ENCODE data around the gene CTSO. TPM values are rescaled to one million over a fixed set of nuclear protein-coding genes. Genes with fewer than 3 reads are reported as not detected.

Gene CTSO
- polyA plus RNA-seq, 1 donor from 2014 or later: 32.6 TPM

GRCh38 chr4:155964016-155964891 is 10.6 kb upstream of the CTSO start:
- H3K36me3 Mint-ChIP-seq: peaks cover 1% of the 10 kb centered on the region
- peaks cover 0 to 1% (median 1%) of the 10 kb centered on the region in 3 donors for H3K4me1 Mint-ChIP-seq
- peaks cover 3% of the 10 kb centered on the region for H3K27me3 Mint-ChIP-seq
- H3K27ac Mint-ChIP-seq: no peak overlapping the region
- H3K4me3 Mint-ChIP-seq: no peak overlapping the region
- H3K9me3 Mint-ChIP-seq: peaks cover 0 to 6% (median 0%) of the 10 kb centered on the region in 3 donors

- Mint-ChIP-seq H3K4me1 (peaks cover 0 to 2% (median 1%) of the 10 kb centered on the region in 3 donors), H3K27me3 (peaks cover 3% of the 10 kb centered on the region), H3K9me3 (no peaks in the 10 kb centered on the region), H3K27ac (no peak overlapping the region), H3K4me3 (no peak overlapping the region), H3K36me3 (peaks cover 1% of the 10 kb centered on the region)
These were observed 9.1 kb upstream of the CTSO start for GRCh38 chr4:155962767-155963166.

GRCh38 chr4:155961575-155961974 is 7.9 kb upstream of the CTSO start:
- Mint-ChIP-seq H3K27ac (no peak overlapping the region), H3K9me3 (peaks cover 0 to 4% (median 0%) of the 10 kb centered on the region in 3 donors), H3K36me3 (peaks cover 3% of the 10 kb centered on the region), H3K4me1 (peaks cover 0 to 2% (median 1%) of the 10 kb centered on the region in 3 donors), H3K27me3 (peaks cover 3% of the 10 kb centered on the region), H3K4me3 (no peak overlapping the region)

GRCh38 chr4:155960522-155960921 is 6.9 kb upstream of the CTSO start:
- Mint-ChIP-seq H3K4me3 (no peak overlapping the region), H3K27me3 (peaks cover 3% of the 10 kb centered on the region), H3K9me3 (peaks cover 0 to 4% (median 0%) of the 10 kb centered on the region in 3 donors), H3K36me3 (peaks cover 3% of the 10 kb centered on the region), H3K4me1 (peaks cover 0 to 2% (median 1%) of the 10 kb centered on the region in 3 donors), H3K27ac (no peak overlapping the region)

- Mint-ChIP-seq H3K4me1 (peaks cover 2 to 5% (median 4%) of the 10 kb centered on the region in 3 donors), H3K36me3 (peaks cover 3% of the 10 kb centered on the region), H3K4me3 (no peak overlapping the region), H3K27ac (no peak overlapping the region), H3K27me3 (peaks cover 3% of the 10 kb centered on the region), H3K9me3 (peaks cover 0 to 4% (median 0%) of the 10 kb centered on the region in 3 donors)
These were observed 5.8 kb upstream of the CTSO start for GRCh38 chr4:155959417-155959816.

- Mint-ChIP-seq H3K36me3 (peaks cover 3% of the 10 kb centered on the region), H3K9me3 (peaks cover 0 to 4% (median 0%) of the 10 kb centered on the region in 3 donors), H3K4me3 (peak overlapping the region in 2 of 4 donors; percentile 1 to 47), H3K4me1 (peaks cover 10 to 15% (median 14%) of the 10 kb centered on the region in 3 donors), H3K27me3 (peaks cover 3% of the 10 kb centered on the region), H3K27ac (peak overlapping the region in 1 of 3 donors; percentile 40)
These were observed 2.8 kb upstream of the CTSO start for GRCh38 chr4:155956461-155956860.

GRCh38 chr4:155954939-155955338 is 1.3 kb upstream of the CTSO start:
- Mint-ChIP-seq H3K27ac (peak overlapping the region in 2 of 3 donors; percentile 96 to 99), H3K9me3 (peaks cover 0 to 4% (median 0%) of the 10 kb centered on the region in 3 donors), H3K4me3 (peak overlapping the region in 2 of 4 donors; percentile 99), H3K27me3 (peaks cover 1% of the 10 kb centered on the region), H3K36me3 (peaks cover 3% of the 10 kb centered on the region), H3K4me1 (peaks cover 10 to 17% (median 16%) of the 10 kb centered on the region in 3 donors)

GRCh38 chr4:155954118-155954685 is 536 bp upstream of the CTSO start:
- Mint-ChIP-seq H3K36me3 (peaks cover 2% of the 10 kb centered on the region), H3K4me3 (peak overlapping the region; percentile 98 to 99 (median 99)), H3K27ac (peak overlapping the region; percentile 96 to 99 (median 98)), H3K4me1 (peaks cover 10 to 20% (median 17%) of the 10 kb centered on the region in 3 donors), H3K27me3 (peaks cover 1% of the 10 kb centered on the region), H3K9me3 (peaks cover 0 to 4% (median 0%) of the 10 kb centered on the region in 3 donors)

GRCh38 chr4:155952501-155952901 is 1.2 kb downstream of the CTSO start:
- H3K4me1 Mint-ChIP-seq: peaks cover 10 to 20% (median 17%) of the 10 kb centered on the region in 3 donors
- H3K27me3 Mint-ChIP-seq: peaks cover 1% of the 10 kb centered on the region
- peaks cover 2% of the 10 kb centered on the region for H3K36me3 Mint-ChIP-seq
- peaks cover 0 to 2% (median 0%) of the 10 kb centered on the region in 3 donors for H3K9me3 Mint-ChIP-seq
- H3K27ac Mint-ChIP-seq: no peak overlapping the region
- peak overlapping the region; percentile 18 to 71 (median 39) for H3K4me3 Mint-ChIP-seq

GRCh38 chr4:155950461-155950860 is 3.2 kb downstream of the CTSO start:
- peaks cover 10 to 20% (median 17%) of the 10 kb centered on the region in 3 donors for H3K4me1 Mint-ChIP-seq
- H3K4me3 Mint-ChIP-seq: no peak overlapping the region
- no peak overlapping the region for H3K27ac Mint-ChIP-seq

GRCh38 chr4:155948541-155948940 is 5.1 kb downstream of the CTSO start:
- no peaks in the 10 kb centered on the region for H3K36me3 Mint-ChIP-seq
- H3K9me3 Mint-ChIP-seq: no peaks in the 10 kb centered on the region
- H3K4me1 Mint-ChIP-seq: peaks cover 6 to 14% (median 11%) of the 10 kb centered on the region in 3 donors
- H3K27ac Mint-ChIP-seq: no peak overlapping the region
- no peak overlapping the region for H3K4me3 Mint-ChIP-seq
- H3K27me3 Mint-ChIP-seq: no peaks in the 10 kb centered on the region

More at GRCh38 chr4:155950461-155950860, 3.2 kb downstream of the CTSO start:
- H3K27me3 Mint-ChIP-seq: no peaks in the 10 kb centered on the region
- no peaks in the 10 kb centered on the region for H3K9me3 Mint-ChIP-seq
- no peaks in the 10 kb centered on the region for H3K36me3 Mint-ChIP-seq

GRCh38 chr4:155946486-155946885 is 7.2 kb downstream of the CTSO start:
- Mint-ChIP-seq H3K36me3 (no peaks in the 10 kb centered on the region), H3K4me3 (no peak overlapping the region), H3K9me3 (no peaks in the 10 kb centered on the region), H3K4me1 (peaks cover 0 to 7% (median 2%) of the 10 kb centered on the region in 3 donors), H3K27me3 (no peaks in the 10 kb centered on the region), H3K27ac (no peak overlapping the region)

GRCh38 chr4:155944516-155944915 is 9.2 kb downstream of the CTSO start:
- no peaks in the 10 kb centered on the region for H3K9me3 Mint-ChIP-seq
- peaks cover 0 to 4% (median 0%) of the 10 kb centered on the region in 3 donors for H3K4me1 Mint-ChIP-seq
- H3K4me3 Mint-ChIP-seq: no peak overlapping the region
- H3K27ac Mint-ChIP-seq: no peak overlapping the region
- H3K27me3 Mint-ChIP-seq: no peaks in the 10 kb centered on the region
- no peaks in the 10 kb centered on the region for H3K36me3 Mint-ChIP-seq

- Mint-ChIP-seq H3K4me1 (peaks cover 0 to 2% (median 0%) of the 10 kb centered on the region in 3 donors), H3K27ac (no peak overlapping the region), H3K9me3 (no peaks in the 10 kb centered on the region), H3K27me3 (no peaks in the 10 kb centered on the region), H3K36me3 (no peaks in the 10 kb centered on the region), H3K4me3 (no peak overlapping the region)
These were observed 9.9 kb downstream of the CTSO start for GRCh38 chr4:155943605-155944291.

GRCh38 chr4:155941820-155942219 is 11.8 kb downstream of the CTSO start:
- Mint-ChIP-seq H3K4me1 (no peaks in the 10 kb centered on the region), H3K27me3 (no peaks in the 10 kb centered on the region), H3K36me3 (peaks cover 3% of the 10 kb centered on the region), H3K4me3 (no peak overlapping the region), H3K27ac (no peak overlapping the region), H3K9me3 (no peaks in the 10 kb centered on the region)

Data from IgD-negative memory B cell (primary cell).